SU-DHL-6 (cell line): ENCODE measurements around the gene ACO2.
"Not testable (repeated sequence)": the region's sequence is repeated elsewhere in the genome, so short reads cannot be mapped to it uniquely, and the experiment has no call there.

Experiments used
- H2AFZ ChIP-seq: fragments of 200-600 bp; sonication (generic); 2 replicates; pipeline ENCODE4 v1.6.1; 2014; ENCODE audit warnings: low read depth, mild to moderate bottlenecking, moderate library complexity, mixed read lengths, antibody characterized with exemption, low read length; ENCODE audit not compliant: severe bottlenecking
- H3F3A ChIP-seq: fragments of 200-600 bp; shearing (Covaris generic); 2 replicates; pipeline ENCODE4 v1.6.0; 2016; ENCODE audit warnings: antibody characterized with exemption, mild to moderate bottlenecking; ENCODE audit not compliant: insufficient read depth
- H3K27ac ChIP-seq: fragments of 200-600 bp; sonication (generic); 2 replicates; pipeline ENCODE4 v1.5.1; 2016; ENCODE audit warnings: low read depth, mild to moderate bottlenecking, low read length, moderate library complexity, mixed read lengths
- H3K27me3 ChIP-seq: fragments of 200-600 bp; sonication (generic), shearing (Covaris generic); 2 replicates; pipeline ENCODE4 v1.6.0; 2014; ENCODE audit warnings: mild to moderate bottlenecking, low read length
- H3K36me3 ChIP-seq: fragments of 200-600 bp; sonication (generic); 2 replicates; pipeline ENCODE4 v1.6.1; 2014; ENCODE audit warnings: mild to moderate bottlenecking, low read length, mixed read lengths
- H3K4me2 ChIP-seq: fragments of 300-600, 200-600 bp; shearing (Covaris generic), sonication (generic); 2 replicates; pipeline ENCODE4 v1.6.0; 2014; ENCODE audit warnings: low read length, low read depth, mild to moderate bottlenecking; ENCODE audit not compliant: poor library complexity, severe bottlenecking
- H3K4me3 ChIP-seq: fragments of 200-600 bp; sonication (generic); 2 replicates; pipeline ENCODE4 v1.5.1; 2014; ENCODE audit warnings: antibody characterized with exemption, low read length, mild to moderate bottlenecking, mixed read lengths; ENCODE audit not compliant: insufficient read depth, poor library complexity, severe bottlenecking
- H3K79me2 ChIP-seq: fragments of 200-600 bp; sonication (generic); 2 replicates; pipeline ENCODE4 v1.6.1; 2014; ENCODE audit warnings: mild to moderate bottlenecking, low read length, moderate library complexity; ENCODE audit not compliant: insufficient read depth
- H3K9ac ChIP-seq: fragments of 200-600 bp; sonication (generic); 2 replicates; pipeline ENCODE4 v1.7.0; 2014; ENCODE audit warnings: mild to moderate bottlenecking, low read length
- H3K9me2 ChIP-seq: fragments of 200-600 bp; sonication (generic); replicated peaks from 2 replicates; pipeline ENCODE4 v1.6.1; 2014; ENCODE audit warnings: low read length; ENCODE audit not compliant: insufficient read depth
- H3K9me3 ChIP-seq: fragments of 200-600 bp; sonication (generic); 2 replicates; pipeline ENCODE4 v1.6.1; 2014; ENCODE audit warnings: low read length, mixed read lengths; ENCODE audit not compliant: insufficient read depth
- H4K20me1 ChIP-seq: fragments of 200-600 bp; sonication (generic); 2 replicates; pipeline ENCODE4 v1.6.1; 2014; ENCODE audit warnings: low read depth, mild to moderate bottlenecking, antibody characterized with exemption, low read length, moderate library complexity, mixed read lengths
- CTCF ChIP-seq: fragments of 200-600 bp; sonication (generic); IDR thresholded peaks from one replicate; pipeline ENCODE4 v1.5.1; 2017; ENCODE audit warnings: antibody characterized with exemption, mild to moderate bottlenecking, low read length, moderate library complexity; ENCODE audit not compliant: insufficient read depth, poor library complexity, severe bottlenecking
- EZH2phosphoT487 ChIP-seq: fragments of 200-600 bp; sonication (generic), shearing (Covaris generic); conservative IDR thresholded peaks from 2 replicates; pipeline ENCODE4 v1.6.1; 2018; ENCODE audit warnings: mild to moderate bottlenecking, antibody characterized with exemption, low read length, moderate library complexity, mixed read lengths

Gene ACO2

DNA sequence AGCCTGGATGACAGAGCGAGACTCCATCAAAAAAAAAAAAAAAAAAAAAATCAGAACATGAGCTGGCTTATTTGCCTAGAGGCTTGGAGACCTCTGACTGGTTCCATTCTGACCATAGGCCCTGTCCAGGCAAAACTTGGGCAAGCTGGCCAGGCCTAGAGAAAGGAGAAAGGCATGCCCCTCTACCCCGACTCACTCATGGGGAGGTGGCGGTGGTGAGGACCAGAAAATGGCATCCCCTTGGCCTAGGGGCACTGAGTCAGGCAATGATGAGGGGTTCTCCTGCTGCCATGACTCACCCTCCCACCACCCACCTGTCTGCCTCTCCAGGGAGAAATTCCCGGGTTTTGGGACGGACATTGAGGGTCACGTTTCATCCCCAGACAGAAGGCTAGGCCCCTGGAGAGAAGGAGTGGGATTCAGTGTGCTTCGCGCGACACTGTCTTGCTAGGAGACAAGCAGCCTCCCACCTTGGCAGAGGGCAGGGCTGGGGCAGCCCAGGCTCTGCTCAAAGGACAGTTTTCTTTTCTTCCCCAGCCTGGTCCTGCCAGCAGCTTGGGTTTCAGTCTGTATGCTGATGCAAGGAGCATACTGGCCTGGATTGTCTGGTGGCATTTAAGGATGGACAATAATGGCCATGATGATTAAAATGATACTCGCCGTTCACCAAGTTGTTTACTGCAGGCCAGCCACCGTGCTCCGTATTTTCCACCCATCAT is 39.5 kb upstream of the ACO2 start:
- Histone ChIP-seq H3K27me3 (no peaks in the 10 kb centered on the region), H3K4me3 (no peak overlapping the region), H3K36me3 (no peaks in the 10 kb centered on the region), H3K79me2 (no peaks in the 10 kb centered on the region), H3F3A (no peaks in the 10 kb centered on the region), H2AFZ (no peak overlapping the region), H3K9me2 (no peaks in the 10 kb centered on the region), H3K27ac (no peak overlapping the region), H3K4me2 (no peak overlapping the region), H3K9ac (no peak overlapping the region), H4K20me1 (no peaks in the 10 kb centered on the region), H3K9me3 (no peaks in the 10 kb centered on the region)
- TF ChIP-seq CTCF: no peak
- TF ChIP-seq EZH2phosphoT487: no peak

GRCh38 chr22:41429951-41430332 is 39.0 kb upstream of the ACO2 start:
- no peak for TF ChIP-seq CTCF
- TF ChIP-seq EZH2phosphoT487: no peak
- no peaks in the 10 kb centered on the region for H3K27me3 ChIP-seq
- H3K9me3 ChIP-seq: no peaks in the 10 kb centered on the region
- no peaks in the 10 kb centered on the region for H3K36me3 ChIP-seq
- H3F3A ChIP-seq: no peaks in the 10 kb centered on the region
- no peak overlapping the region for H3K4me2 ChIP-seq
- no peaks in the 10 kb centered on the region for H3K79me2 ChIP-seq
- no peak overlapping the region for H3K4me3 ChIP-seq
- H4K20me1 ChIP-seq: no peaks in the 10 kb centered on the region
- no peak overlapping the region for H2AFZ ChIP-seq
- H3K9ac ChIP-seq: no peak overlapping the region
- no peaks in the 10 kb centered on the region for H3K9me2 ChIP-seq
- H3K27ac ChIP-seq: no peak overlapping the region

GRCh38 chr22:41431656-41432055 is 37.3 kb upstream of the ACO2 start:
- H3K79me2 ChIP-seq: peaks cover 12% of the 10 kb centered on the region; the same call in 1 of the 2 replicates
- no peak overlapping the region for H3K4me2 ChIP-seq
- no peaks in the 10 kb centered on the region for H3K27me3 ChIP-seq
- no peak overlapping the region for H3K4me3 ChIP-seq
- TF ChIP-seq CTCF: no peak
- TF ChIP-seq EZH2phosphoT487: no peak
- H3K9me2 ChIP-seq: no peaks in the 10 kb centered on the region
- H3F3A ChIP-seq: no peaks in the 10 kb centered on the region
- H3K36me3 ChIP-seq: no peaks in the 10 kb centered on the region
- no peak overlapping the region for H2AFZ ChIP-seq
- H3K27ac ChIP-seq: no peak overlapping the region
- H3K9me3 ChIP-seq: no peaks in the 10 kb centered on the region
- H3K9ac ChIP-seq: no peak overlapping the region
- H4K20me1 ChIP-seq: no peaks in the 10 kb centered on the region

DNA sequence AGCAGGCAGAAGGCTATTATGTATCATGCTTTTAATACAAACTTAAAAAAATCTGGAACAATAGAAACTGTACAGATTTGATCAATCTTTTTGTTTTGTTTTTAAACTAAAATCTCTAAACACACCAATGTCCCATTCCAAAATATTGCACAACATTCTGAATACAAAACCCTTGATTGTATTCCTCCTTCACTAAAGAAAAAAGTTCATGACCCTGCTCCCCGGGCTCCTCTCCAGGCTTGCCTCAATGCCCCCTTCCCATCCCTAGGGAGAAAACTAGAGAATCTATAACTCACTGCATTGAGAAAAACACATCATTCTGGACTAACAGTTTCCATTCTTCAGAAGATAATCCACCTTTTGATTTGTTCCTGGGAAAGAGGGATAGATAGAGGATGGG is 35.4 kb upstream of the ACO2 start:
- not testable (repeated sequence) for H3K4me3 ChIP-seq, H3K9me3 ChIP-seq, H3K27ac ChIP-seq, H3K4me2 ChIP-seq, H3K9me2 ChIP-seq, H3K27me3 ChIP-seq, H3K36me3 ChIP-seq, H3F3A ChIP-seq, H3K9ac ChIP-seq, H2AFZ ChIP-seq, H4K20me1 ChIP-seq
- H3K79me2 ChIP-seq: peaks cover 14% of the 10 kb centered on the region

- not testable (repeated sequence) for H3K27me3 ChIP-seq, H3K9ac ChIP-seq, H3K9me3 ChIP-seq, H3K4me2 ChIP-seq, H4K20me1 ChIP-seq, H3F3A ChIP-seq, H2AFZ ChIP-seq, H3K27ac ChIP-seq, H3K4me3 ChIP-seq, H3K9me2 ChIP-seq, H3K36me3 ChIP-seq
- H3K79me2 ChIP-seq: peaks cover 23% of the 10 kb centered on the region
Observed at GRCh38 chr22:41434361-41435003, 34.4 kb upstream of the ACO2 start.
